NCI-H1417 (cell line): ENCODE results near the gene LRRC4.

Experiments used
- DNase-seq, 3 experiments: peaks; one replicate each; lab custom pipeline; 2025; lab: John Stamatoyannopoulos, UW

Gene LRRC4

GRCh38 chr7:128006550-128007302 is 24.5 kb downstream of the LRRC4 start:
- DNase-seq: no peak

GRCh38 chr7:128005759-128006159 is 25.5 kb downstream of the LRRC4 start:
- no peak for DNase-seq

- peak; percentile 21 to 84 (median 42) for DNase-seq
Observed at GRCh38 chr7:128005117-128005516, 26.1 kb downstream of the LRRC4 start.

GRCh38 chr7:128004623-128005022 is 26.6 kb downstream of the LRRC4 start:
- no peak for DNase-seq

GRCh38 chr7:128003787-128004186 is 27.4 kb downstream of the LRRC4 start:
- DNase-seq: no peak

GRCh38 chr7:128003167-128003566 is 28.1 kb downstream of the LRRC4 start:
- no peak for DNase-seq

- no peak for DNase-seq
Observed at GRCh38 chr7:128000854-128001265, 30.4 kb downstream of the LRRC4 start.

GRCh38 chr7:128000048-128000447 is 31.2 kb downstream of the LRRC4 start:
- DNase-seq: no peak

- no peak for DNase-seq
Observed at GRCh38 chr7:127998671-127999070, 32.6 kb downstream of the LRRC4 start.

GRCh38 chr7:127997226-127997922 is 33.9 kb downstream of the LRRC4 start:
- no peak for DNase-seq

- no peak for DNase-seq
Observed at GRCh38 chr7:127996253-127997071, 34.8 kb downstream of the LRRC4 start.

- no peak for DNase-seq
Observed at GRCh38 chr7:127995881-127996215, 35.4 kb downstream of the LRRC4 start.

GRCh38 chr7:127995156-127995880 is 35.9 kb downstream of the LRRC4 start:
- DNase-seq: no peak

GRCh38 chr7:127993987-127994386 is 37.2 kb downstream of the LRRC4 start:
- no peak for DNase-seq

GRCh38 chr7:127993317-127993716 is 37.9 kb downstream of the LRRC4 start:
- no peak for DNase-seq

- no peak for DNase-seq
Observed at GRCh38 chr7:127988751-127989150, 42.5 kb downstream of the LRRC4 start.

GRCh38 chr7:127986581-127987521 is 44.4 kb downstream of the LRRC4 start:
- no peak for DNase-seq

- DNase-seq: peak in 2 of 3 experiments; percentile 15 to 67
Observed at GRCh38 chr7:127983804-127984332, 47.4 kb downstream of the LRRC4 start.

GRCh38 chr7:127981965-127982364 is 49.3 kb downstream of the LRRC4 start:
- no peak for DNase-seq

- no peak for DNase-seq
Observed at GRCh38 chr7:127980901-127981300, 50.3 kb downstream of the LRRC4 start.

GRCh38 chr7:127979728-127980126 is 51.5 kb downstream of the LRRC4 start:
- DNase-seq: no peak
